Measurements from ENCODE around the gene C3.

Gene C3

DNA sequence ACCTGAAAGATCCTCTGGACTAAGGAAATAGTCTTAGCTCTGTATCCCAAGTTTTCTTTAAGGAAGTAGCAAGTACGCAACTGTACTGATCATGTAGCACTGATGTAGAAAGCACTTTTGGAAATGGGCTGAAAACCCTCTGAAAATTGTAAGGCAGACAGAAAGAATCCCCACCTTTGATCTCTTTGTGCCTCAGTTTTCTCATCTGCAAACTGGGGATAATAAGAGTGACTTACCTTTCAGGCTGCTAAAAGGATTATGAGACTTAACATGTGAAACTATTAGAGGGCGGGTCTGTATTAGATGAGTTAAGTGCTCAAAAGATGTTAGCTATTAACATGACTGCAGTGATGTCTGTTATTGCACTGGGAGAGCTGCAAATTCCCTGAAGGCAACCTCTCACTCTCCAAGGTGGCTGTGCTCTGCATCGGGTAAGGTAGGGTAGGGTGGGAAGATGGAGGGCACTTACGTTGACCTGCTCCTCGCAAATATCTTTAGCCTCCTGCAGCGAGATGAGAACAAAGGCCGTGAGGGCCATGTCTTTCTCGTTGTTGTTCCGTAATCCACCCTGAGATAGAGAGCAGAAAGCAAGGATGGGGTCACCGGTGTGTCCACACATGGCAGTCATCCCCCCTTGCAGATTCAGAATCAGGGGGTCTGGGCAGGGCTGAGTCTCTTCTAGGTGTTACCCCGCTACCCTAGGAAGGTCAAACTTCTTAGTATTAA, 30.1 kb downstream of the C3 start:
- DNase-seq = no peak
- H3K9me3 Mint-ChIP-seq = peaks cover 3% of the 10 kb centered on the region
- no peaks in the 10 kb centered on the region for H3K36me3 Mint-ChIP-seq
- H3K27ac Mint-ChIP-seq = no peak overlapping the region
- H3K4me3 Mint-ChIP-seq = no peak overlapping the region
- CTCF ChIA-PET = interaction anchor here (1.6 kb wide), 1 partner anchor 10 kb away, joined by 3 read pairs; no protein-coding TSS in a partner anchor
- H3K4me1 Mint-ChIP-seq = no peaks in the 10 kb centered on the region
- peaks cover 16% of the 10 kb centered on the region for H3K27me3 Mint-ChIP-seq

DNA sequence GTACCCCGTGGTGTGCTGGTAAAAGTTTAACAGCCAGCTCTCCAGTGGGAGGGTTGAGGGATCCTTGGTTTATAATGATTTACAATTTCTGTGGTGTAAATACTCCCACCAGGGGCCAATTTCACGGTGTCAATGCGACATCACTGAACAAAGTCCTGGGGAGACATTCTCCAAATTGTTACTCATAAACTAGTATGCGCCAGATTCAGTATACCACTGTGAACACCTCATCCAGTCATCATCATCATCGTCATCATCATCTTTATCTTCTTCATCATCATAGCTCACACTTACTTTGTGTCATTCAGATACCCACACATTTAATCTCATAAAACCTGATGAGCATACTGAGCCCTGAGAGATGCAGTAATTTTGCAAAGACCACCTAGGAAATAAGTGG, 33.3 kb downstream of the C3 start:
- CTCF ChIA-PET = interaction anchor here (2.8 kb wide), 1 partner anchor 12 kb away, joined by 12 read pairs; no protein-coding TSS in a partner anchor
- DNase-seq = no peak
- H3K4me1 Mint-ChIP-seq = no peaks in the 10 kb centered on the region
- H3K36me3 Mint-ChIP-seq = no peaks in the 10 kb centered on the region
- no peak overlapping the region for H3K27ac Mint-ChIP-seq
- peaks cover 16% of the 10 kb centered on the region for H3K27me3 Mint-ChIP-seq
- peaks cover 3% of the 10 kb centered on the region for H3K9me3 Mint-ChIP-seq
- H3K4me3 Mint-ChIP-seq = no peak overlapping the region

DNA sequence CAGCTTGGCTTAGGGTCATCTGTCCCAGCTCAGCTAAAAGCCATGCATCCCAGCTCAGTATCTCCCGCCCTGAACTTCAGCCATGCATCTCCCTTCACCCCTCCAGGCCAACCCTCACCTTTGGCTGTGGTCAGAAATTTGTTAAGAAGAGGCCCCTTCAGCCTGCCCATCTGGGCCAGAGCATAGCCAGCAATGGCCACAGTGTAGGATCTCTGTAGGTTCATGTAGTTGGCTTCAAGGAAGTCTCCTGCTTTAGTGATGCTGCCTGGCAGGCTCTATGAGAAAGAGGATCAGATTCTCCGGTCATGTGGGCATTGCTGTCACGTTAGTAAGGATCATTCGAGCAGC, 33.8 kb downstream of the C3 start:
- CTCF ChIA-PET = interaction anchor here (2.8 kb wide), 1 partner anchor 12 kb away, joined by 12 read pairs; no protein-coding TSS in a partner anchor
- Mint-ChIP-seq H3K36me3 (no peaks in the 10 kb centered on the region), H3K27ac (no peak overlapping the region), H3K27me3 (peaks cover 21% of the 10 kb centered on the region), H3K4me1 (no peaks in the 10 kb centered on the region), H3K9me3 (peaks cover 3% of the 10 kb centered on the region), H3K4me3 (no peak overlapping the region)
- DNase-seq = no peak

DNA sequence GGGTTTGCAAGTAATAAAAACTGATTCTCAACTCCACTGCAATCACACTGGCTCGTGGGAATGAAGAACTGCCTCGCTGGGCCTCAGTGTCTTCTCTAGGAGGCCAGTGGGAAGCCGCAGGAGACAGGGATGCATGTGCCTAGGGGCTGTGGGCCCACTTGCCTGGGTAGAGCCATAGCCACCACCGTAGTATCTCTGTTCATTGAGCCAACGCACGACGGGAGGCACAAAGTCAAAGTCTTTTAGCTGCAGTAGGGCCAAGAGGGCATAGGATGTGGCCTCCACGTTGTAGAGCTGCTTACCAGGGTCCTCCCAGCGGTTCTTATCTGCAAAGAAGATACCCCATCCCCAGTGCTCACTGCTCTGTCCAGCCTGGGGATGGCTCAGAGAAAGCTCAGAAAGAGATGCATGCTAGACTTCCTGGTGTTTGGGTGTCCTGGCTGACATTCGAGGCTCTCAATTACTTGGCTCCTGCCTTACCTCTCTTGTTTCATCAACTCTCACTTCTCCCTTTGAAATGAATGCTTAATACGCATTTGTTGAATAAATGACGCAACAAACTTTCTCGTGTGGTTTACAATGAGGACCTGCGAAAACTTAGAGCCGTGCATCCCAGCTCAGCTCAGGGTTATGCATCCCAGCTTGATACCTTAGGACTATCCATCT, 34.4 kb downstream of the C3 start:
- Mint-ChIP-seq H3K27me3 (peaks cover 26% of the 10 kb centered on the region), H3K9me3 (peaks cover 3% of the 10 kb centered on the region), H3K4me3 (no peak overlapping the region), H3K4me1 (no peaks in the 10 kb centered on the region), H3K36me3 (no peaks in the 10 kb centered on the region), H3K27ac (no peak overlapping the region)
- CTCF ChIA-PET = interaction anchor here (2.8 kb wide), 1 partner anchor 11 kb away, joined by 12 read pairs; no protein-coding TSS in a partner anchor
- DNase-seq = no peak

DNA sequence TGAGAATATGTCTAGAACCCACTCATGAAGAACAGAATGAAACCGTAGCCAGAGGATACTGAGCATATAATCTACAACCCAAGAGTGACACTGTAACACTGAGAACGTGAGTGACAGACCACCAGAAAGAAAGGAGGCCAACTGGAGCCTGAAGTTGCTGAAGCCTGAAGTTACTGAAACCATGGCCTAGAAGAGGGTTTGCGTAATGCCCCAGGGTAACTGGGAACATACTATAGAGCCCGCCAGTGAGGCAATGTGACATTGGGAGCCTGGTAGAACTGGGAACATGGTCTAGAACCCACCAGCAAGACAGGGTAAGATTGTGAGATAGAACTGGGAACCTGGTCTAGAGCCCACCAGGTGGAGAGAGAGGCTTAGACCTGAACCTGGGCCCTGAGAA, 35.0 kb downstream of the C3 start:
- Mint-ChIP-seq H3K36me3 (no peaks in the 10 kb centered on the region), H3K27ac (no peak overlapping the region), H3K27me3 (peaks cover 32% of the 10 kb centered on the region), H3K4me3 (no peak overlapping the region), H3K9me3 (peaks cover 3% of the 10 kb centered on the region), H3K4me1 (peaks cover 2% of the 10 kb centered on the region)
- CTCF ChIA-PET = interaction anchor here (0.9 kb wide), 1 partner anchor 10 kb away, joined by 3 read pairs; no protein-coding TSS in a partner anchor
- DNase-seq = no peak

DNA sequence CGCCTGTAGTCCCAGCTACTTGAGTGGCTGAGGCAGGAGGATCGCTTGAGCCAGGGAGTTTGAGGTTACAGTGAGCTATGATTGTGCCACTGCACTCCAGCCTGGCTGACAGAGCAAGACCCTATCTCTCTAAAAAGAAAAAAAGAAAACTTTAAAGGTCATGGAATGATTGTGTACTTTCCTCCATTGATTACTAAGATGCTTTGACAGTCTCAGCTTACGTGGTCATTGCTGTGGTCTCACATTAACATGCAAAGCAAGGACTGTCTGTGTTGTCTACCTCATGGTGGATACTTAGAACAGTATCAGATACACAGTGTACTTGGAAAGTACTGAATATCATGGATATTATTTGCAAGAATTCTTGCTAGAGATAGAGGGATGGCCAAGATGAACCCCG, 36.5 kb downstream of the C3 start:
- Mint-ChIP-seq H3K4me1 (peaks cover 11% of the 10 kb centered on the region), H3K9me3 (peaks cover 3% of the 10 kb centered on the region), H3K4me3 (no peak overlapping the region), H3K27me3 (peaks cover 46% of the 10 kb centered on the region), H3K27ac (no peak overlapping the region), H3K36me3 (peaks cover 3% of the 10 kb centered on the region)
- CTCF ChIA-PET = interaction anchor here (1.3 kb wide), 1 partner anchor 18 kb away, joined by 3 read pairs; no protein-coding TSS in a partner anchor
- no peak for DNase-seq

DNA sequence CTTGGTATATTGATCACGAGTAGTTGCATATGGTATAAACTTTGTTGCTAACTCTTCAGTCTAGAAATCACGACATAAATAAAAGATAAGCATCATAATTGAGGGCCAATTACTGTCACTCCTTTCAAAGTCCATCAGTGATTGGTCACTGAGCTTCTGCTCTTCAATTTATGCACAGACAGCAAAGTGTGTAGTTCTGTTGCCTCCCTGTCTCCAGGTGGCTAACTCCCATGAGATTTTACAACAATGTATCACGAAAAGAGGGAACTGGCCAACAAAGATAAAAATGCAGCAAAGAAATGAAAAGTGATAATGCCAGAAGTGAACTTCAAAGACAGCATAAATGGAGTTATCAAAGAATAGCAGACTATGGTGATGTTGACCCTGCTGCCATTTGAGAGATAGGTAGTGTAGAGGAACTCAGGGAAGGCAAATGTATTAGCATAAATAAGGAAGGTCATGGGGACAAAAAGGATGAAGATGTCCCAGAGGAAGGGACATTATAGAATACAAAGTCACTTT, 37.8 kb downstream of the C3 start:
- DNase-seq = no peak
- Mint-ChIP-seq H3K36me3 (peaks cover 3% of the 10 kb centered on the region), H3K4me3 (no peak overlapping the region), H3K27me3 (peaks cover 46% of the 10 kb centered on the region), H3K27ac (no peak overlapping the region), H3K9me3 (peaks cover 3% of the 10 kb centered on the region), H3K4me1 (peaks cover 14% of the 10 kb centered on the region)
- CTCF ChIA-PET = interaction anchor here (1.3 kb wide), 1 partner anchor 19 kb away, joined by 3 read pairs; no protein-coding TSS in a partner anchor

DNA sequence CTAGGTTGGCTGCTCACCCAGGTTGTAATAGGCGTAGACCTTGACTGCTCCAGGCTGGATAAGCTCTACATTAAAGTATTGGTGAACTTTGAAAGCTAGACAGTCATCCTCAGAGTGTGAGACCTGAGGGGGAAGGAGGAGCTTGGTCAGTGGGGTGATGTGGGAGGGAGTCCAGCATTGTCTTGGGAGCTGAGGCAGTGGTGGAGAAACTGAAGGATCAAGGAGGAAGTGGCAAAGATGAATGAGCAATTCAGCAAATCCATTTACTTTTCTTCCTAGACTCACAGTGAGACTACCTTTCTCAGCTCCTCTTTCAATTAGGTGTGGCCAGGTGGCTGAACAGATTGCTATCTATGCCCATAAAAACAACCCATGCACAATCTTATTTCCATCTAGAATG, 40.3 kb downstream of the C3 start:
- Mint-ChIP-seq H3K4me3 (no peak overlapping the region), H3K9me3 (peaks cover 6% of the 10 kb centered on the region), H3K4me1 (peaks cover 32% of the 10 kb centered on the region), H3K27ac (no peak overlapping the region), H3K36me3 (peaks cover 3% of the 10 kb centered on the region), H3K27me3 (peaks cover 38% of the 10 kb centered on the region)
- CTCF ChIA-PET = interaction anchor here (0.6 to 1.1 kb wide), 2 partner anchors 10 to 56 kb away, joined by 3 to 4 read pairs; no protein-coding TSS in a partner anchor
- no peak for DNase-seq

DNA sequence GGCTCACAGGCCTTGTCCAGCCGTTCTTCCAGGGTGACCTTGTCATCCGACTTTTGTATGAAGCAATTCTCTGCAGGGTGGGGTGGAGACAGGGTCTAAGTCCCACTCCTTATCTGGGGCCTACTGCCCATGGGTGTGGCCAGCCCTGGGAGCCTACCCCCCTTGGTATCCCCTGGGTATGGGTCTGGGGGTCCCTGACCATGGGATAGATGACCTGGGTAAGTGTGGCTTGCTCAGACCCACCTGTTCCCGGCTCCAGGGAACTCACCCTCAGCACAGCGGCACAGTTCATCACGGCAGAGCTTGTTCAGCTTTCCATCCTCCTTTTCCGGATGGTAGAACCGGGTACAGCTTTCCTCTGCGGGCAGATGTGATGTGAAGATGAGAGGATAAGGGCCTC, 41.3 kb downstream of the C3 start:
- peaks cover 3% of the 10 kb centered on the region for H3K36me3 Mint-ChIP-seq
- H3K27ac Mint-ChIP-seq = no peak overlapping the region
- no peak for DNase-seq
- H3K27me3 Mint-ChIP-seq = peaks cover 35% of the 10 kb centered on the region
- no peak overlapping the region for H3K4me3 Mint-ChIP-seq
- CTCF ChIA-PET = no interaction called here
- peaks cover 6% of the 10 kb centered on the region for H3K9me3 Mint-ChIP-seq
- H3K4me1 Mint-ChIP-seq = peaks cover 42% of the 10 kb centered on the region

DNA sequence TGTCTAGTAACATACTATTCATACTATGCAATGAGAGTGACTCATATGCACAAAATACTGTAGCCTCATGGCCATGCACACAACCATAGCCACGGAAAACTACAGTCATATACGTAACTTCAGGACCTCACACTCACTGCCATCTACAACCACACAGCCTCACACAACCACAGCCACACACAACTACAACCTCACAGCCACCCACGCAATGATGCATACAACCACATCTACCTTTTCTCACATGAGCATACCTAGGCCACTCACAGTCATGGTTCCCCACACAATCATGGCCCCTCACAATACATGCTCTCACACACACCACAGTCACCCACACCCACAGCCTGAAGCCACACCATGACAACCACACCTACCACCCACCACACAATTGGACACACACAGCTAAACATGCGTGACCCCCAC, 41.8 kb downstream of the C3 start:
- peaks cover 46% of the 10 kb centered on the region for H3K4me1 Mint-ChIP-seq
- peaks cover 3% of the 10 kb centered on the region for H3K36me3 Mint-ChIP-seq
- no peak for DNase-seq
- no peak overlapping the region for H3K4me3 Mint-ChIP-seq
- CTCF ChIA-PET = no interaction called here
- peaks cover 35% of the 10 kb centered on the region for H3K27me3 Mint-ChIP-seq
- peaks cover 6% of the 10 kb centered on the region for H3K9me3 Mint-ChIP-seq
- no peak overlapping the region for H3K27ac Mint-ChIP-seq

DNA sequence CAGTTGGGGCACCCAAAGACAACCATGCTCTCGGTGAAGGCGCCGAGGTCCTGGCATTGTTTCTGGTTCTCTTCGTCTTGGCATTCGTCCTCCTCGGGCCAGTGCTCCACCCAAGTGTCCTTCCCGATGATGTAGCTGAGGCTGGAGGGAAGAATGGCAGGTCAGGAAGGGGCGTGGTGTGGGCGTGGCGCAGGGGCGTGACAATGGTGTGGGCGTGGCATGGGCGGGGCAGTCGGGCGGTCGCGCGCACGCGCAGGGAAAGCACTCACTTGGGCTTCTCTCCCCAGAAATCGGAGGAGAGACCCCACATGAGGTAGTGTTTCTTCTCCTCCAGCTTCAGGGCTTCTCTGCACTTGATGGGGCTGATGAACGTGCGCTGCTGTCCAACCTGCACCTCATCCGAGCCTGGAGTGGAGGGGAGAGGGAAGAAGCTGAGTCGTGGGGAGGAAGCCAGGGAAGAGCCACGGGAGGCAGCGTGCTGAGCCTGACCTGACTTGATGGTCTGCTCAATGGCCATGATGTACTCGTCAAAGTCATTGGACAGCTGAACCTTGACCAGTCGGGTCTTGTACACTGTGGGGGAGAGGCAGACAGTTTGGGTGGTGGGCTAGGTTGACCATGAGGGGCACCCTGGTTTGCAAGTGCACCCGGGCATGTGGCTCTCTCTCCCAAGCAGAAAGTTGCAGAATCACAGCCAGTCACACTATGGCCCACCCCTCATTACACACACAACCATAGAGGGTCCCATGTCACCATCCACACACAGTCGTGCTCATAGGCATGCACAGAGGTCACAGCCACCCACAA, 42.4 kb downstream of the C3 start:
- Mint-ChIP-seq H3K9me3 (peaks cover 6% of the 10 kb centered on the region), H3K4me1 (peaks cover 46% of the 10 kb centered on the region), H3K4me3 (peak overlapping the region; percentile 2), H3K27ac (no peak overlapping the region), H3K36me3 (peaks cover 3% of the 10 kb centered on the region), H3K27me3 (peaks cover 35% of the 10 kb centered on the region)
- CTCF ChIA-PET = no interaction called here
- DNase-seq = no peak

DNA sequence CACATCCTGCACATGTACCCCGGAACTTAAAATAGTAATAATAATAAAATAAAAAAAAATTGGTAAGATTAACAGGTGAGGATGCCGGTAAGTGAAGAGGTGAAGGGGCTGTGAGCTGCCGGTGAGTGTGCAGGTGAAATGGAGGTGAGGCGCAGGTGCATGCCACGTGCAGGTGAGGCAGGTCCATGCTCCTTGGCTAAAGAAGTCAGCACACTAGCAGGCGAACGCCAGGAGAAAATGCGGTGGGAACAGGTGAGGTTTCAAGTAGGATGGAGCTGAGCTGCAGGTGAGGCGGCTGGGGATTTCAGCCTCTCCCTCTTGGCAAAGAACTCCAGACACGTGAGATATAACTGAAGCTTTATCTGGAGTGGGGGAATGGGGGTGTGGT, 43.0 kb downstream of the C3 start:
- H3K9me3 Mint-ChIP-seq = peaks cover 6% of the 10 kb centered on the region
- H3K4me3 Mint-ChIP-seq = no peak overlapping the region
- H3K4me1 Mint-ChIP-seq = peaks cover 48% of the 10 kb centered on the region
- CTCF ChIA-PET = no interaction called here
- DNase-seq = no peak
- H3K27me3 Mint-ChIP-seq = peaks cover 35% of the 10 kb centered on the region
- peaks cover 3% of the 10 kb centered on the region for H3K36me3 Mint-ChIP-seq
- H3K27ac Mint-ChIP-seq = no peak overlapping the region

DNA sequence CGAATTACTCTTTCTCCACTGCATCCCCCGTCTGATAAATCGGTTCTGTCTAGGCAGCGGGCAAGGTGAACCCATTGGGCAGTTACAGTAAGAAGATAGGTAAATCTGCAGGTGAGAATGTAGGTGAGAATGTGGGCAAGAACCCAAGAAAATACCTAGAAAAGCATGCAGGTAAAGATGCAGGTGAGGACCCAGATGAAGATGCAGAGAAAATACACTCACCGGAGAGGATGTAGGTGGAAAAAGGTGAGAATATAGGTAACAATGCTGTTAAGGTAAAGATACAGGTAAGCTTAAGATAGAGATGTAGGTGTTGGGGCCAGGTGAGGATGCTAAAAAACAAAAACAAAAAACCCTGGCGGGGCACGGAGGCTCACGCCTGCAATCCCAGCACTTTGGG, 44.2 kb downstream of the C3 start:
- peak overlapping the region; percentile 9 for H3K27ac Mint-ChIP-seq
- CTCF ChIA-PET = no interaction called here
- peaks cover 54% of the 10 kb centered on the region for H3K4me1 Mint-ChIP-seq
- H3K27me3 Mint-ChIP-seq = peaks cover 25% of the 10 kb centered on the region
- no peak for DNase-seq
- H3K36me3 Mint-ChIP-seq = peaks cover 3% of the 10 kb centered on the region
- H3K4me3 Mint-ChIP-seq = no peak overlapping the region
- peaks cover 6% of the 10 kb centered on the region for H3K9me3 Mint-ChIP-seq

DNA sequence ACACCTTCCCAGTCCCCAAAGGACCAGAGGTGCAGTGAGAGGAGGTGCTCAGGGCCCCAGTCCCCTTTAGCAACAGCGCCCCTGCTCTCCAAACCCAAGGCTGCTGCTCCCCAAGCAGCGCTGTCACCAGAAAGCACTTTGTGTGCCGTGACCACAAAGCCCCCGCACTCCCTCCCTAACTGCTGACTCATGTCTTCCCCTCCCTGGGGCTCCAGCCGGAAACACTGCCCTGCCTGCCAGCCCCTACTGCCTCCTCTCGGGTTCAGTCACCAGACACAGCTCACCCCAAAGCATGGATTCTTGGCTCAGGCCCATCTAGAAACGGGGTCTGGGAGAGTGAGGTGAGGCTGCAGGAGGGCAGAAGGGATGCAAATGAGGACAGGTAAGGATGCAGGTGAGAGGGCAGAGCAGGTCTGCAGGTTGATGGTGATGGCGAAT, 45.6 kb downstream of the C3 start:
- Mint-ChIP-seq H3K27me3 (peaks cover 15% of the 10 kb centered on the region), H3K9me3 (peaks cover 6% of the 10 kb centered on the region), H3K4me1 (peaks cover 59% of the 10 kb centered on the region), H3K27ac (peak overlapping the region; percentile 61), H3K4me3 (peak overlapping the region; percentile 8), H3K36me3 (peaks cover 4% of the 10 kb centered on the region)
- DNase-seq = peak; percentile 91
- CTCF ChIA-PET = interaction anchor here (0.7 to 1.7 kb wide), 9 partner anchors 10 to 697 kb away, joined by 3 to 12 read pairs (median 4); no protein-coding TSS in a partner anchor
